ENCODE measurements around the gene CIB1. TPM values are rescaled to one million over a fixed set of nuclear protein-coding genes. Genes with fewer than 3 reads are reported as not detected.

The CIB1 gene
- total RNA-seq, 1 donor from 2014 or later = 76.0 TPM

- no peak for DNase-seq (ENCODE audit: low read depth)
- H3K4me3 ChIP-seq (ENCODE audit: low read depth, low read length) = no peak overlapping the region
- TF ChIP-seq, protein P1, sequence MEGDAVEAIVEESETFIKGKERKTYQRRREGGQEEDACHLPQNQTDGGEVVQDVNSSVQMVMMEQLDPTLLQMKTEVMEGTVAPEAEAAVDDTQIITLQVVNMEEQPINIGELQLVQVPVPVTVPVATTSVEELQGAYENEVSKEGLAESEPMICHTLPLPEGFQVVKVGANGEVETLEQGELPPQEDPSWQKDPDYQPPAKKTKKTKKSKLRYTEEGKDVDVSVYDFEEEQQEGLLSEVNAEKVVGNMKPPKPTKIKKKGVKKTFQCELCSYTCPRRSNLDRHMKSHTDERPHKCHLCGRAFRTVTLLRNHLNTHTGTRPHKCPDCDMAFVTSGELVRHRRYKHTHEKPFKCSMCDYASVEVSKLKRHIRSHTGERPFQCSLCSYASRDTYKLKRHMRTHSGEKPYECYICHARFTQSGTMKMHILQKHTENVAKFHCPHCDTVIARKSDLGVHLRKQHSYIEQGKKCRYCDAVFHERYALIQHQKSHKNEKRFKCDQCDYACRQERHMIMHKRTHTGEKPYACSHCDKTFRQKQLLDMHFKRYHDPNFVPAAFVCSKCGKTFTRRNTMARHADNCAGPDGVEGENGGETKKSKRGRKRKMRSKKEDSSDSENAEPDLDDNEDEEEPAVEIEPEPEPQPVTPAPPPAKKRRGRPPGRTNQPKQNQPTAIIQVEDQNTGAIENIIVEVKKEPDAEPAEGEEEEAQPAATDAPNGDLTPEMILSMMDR (conservative IDR thresholded peaks at IDR 0.05; ENCODE audit: low read depth, low read length) = no peak
Observed at GRCh38 chr15:90230071-90230494, 3.7 kb downstream of the CIB1 start.

- DNase-seq (ENCODE audit: low read depth) = no peak
- TF ChIP-seq, protein P1 (conservative IDR thresholded peaks at IDR 0.05; ENCODE audit: low read depth, low read length) = no peak
- H3K4me3 ChIP-seq (ENCODE audit: low read depth, low read length) = no peak overlapping the region
Observed at GRCh38 chr15:90228960-90229359, 4.8 kb downstream of the CIB1 start.

DNA sequence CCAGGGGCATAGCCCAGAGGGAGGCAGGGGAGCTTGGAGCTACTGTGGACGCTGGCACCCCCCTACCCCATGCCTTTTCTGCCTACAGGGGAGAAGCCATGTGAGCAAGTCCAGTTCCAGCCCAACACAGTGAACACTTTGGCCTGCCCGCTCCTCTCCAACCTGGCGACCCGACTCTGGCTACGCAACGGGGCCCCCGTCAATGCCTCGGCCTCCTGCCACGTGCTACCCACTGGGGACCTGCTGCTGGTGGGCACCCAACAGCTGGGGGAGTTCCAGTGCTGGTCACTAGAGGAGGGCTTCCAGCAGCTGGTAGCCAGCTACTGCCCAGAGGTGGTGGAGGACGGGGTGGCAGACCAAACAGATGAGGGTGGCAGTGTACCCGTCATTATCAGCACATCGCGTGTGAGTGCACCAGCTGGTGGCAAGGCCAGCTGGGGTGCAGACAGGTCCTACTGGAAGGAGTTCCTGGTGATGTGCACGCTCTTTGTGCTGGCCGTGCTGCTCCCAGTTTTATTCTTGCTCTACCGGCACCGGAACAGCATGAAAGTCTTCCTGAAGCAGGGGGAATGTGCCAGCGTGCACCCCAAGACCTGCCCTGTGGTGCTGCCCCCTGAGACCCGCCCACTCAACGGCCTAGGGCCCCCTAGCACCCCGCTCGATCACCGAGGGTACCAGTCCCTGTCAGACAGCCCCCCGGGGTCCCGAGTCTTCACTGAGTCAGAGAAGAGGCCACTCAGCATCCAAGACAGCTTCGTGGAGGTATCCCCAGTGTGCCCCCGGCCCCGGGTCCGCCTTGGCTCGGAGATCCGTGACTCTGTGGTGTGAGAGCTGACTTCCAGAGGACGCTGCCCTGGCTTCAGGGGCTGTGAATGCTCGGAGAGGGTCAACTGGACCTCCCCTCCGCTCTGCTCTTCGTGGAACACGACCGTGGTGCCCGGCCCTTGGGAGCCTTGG is 5.6 kb downstream of the CIB1 start:
- DNase-seq (ENCODE audit: low read depth) = no peak
- TF ChIP-seq, protein P1 (conservative IDR thresholded peaks at IDR 0.05; ENCODE audit: low read depth, low read length) = no peak
- no peak overlapping the region for H3K4me3 ChIP-seq (ENCODE audit: low read depth, low read length)

DNA sequence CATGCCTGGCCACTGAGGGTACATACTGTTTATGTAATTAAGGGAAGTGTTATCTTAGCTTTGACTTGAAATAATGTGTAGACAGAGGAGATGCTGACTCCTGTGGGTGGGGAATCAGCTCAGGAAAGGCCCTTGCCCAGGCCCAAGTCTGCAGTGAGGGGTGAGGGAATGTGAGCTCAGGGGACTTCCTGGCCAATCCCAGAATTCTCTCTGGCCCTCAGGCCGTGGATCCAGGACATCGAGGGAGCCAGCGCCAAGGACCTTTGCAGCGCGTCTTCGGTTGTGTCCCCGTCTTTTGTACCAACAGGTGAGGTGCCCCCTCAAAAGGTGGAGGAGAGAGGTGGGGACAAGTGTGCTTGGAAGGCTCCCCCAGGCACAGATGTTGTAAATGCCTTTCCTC is 6.4 kb downstream of the CIB1 start:
- TF ChIP-seq, protein P1 (conservative IDR thresholded peaks at IDR 0.05; ENCODE audit: low read depth, low read length) = no peak
- H3K4me3 ChIP-seq (ENCODE audit: low read depth, low read length) = no peak overlapping the region
- DNase-seq (ENCODE audit: low read depth) = no peak

DNA sequence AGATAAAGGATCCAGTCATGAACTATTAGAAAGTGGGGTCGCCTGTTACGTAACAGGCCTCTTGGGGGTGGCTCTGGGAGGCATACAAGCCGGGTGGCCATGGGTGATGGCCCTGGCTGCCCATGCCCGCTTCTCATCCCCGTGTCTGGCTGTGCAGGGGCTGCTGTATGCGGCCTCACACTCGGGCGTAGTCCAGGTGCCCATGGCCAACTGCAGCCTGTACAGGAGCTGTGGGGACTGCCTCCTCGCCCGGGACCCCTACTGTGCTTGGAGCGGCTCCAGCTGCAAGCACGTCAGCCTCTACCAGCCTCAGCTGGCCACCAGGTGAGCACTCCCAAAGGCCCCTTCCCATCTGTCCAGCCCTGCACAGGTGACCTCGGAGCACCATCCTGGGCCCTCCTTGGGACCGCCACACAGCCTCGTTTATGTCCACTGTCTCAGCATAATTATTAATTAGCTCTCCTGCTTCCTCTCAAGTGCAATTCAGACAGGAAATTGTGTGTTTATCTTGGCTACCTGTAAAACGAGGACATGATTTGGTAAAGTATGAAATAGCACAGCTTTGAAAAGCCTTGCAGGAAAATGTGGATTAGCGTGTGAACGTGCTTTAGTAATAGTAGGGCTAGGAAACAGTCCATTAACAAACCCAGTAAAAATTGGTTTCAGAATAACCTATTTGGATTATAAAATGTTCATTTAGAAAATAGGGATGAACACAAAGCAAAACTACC is 8.1 kb downstream of the CIB1 start:
- DNase-seq (ENCODE audit: low read depth) = no peak
- TF ChIP-seq, protein P1 (conservative IDR thresholded peaks at IDR 0.05; ENCODE audit: low read depth, low read length) = no peak
- H3K4me3 ChIP-seq (ENCODE audit: low read depth, low read length) = no peak overlapping the region

DNA sequence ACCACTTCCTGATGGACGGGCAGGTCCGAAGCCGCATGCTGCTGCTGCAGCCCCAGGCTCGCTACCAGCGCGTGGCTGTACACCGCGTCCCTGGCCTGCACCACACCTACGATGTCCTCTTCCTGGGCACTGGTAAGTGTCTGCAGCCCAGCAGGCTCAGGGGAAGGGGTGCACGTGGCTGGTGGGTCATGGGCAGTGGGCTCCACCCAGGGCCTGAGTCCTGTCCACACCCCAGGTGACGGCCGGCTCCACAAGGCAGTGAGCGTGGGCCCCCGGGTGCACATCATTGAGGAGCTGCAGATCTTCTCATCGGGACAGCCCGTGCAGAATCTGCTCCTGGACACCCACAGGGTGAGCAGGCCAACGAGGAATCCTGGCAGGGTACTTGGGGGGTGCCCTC is 8.7 kb downstream of the CIB1 start:
- H3K4me3 ChIP-seq (ENCODE audit: low read depth, low read length) = no peak overlapping the region
- TF ChIP-seq, protein P1 (conservative IDR thresholded peaks at IDR 0.05; ENCODE audit: low read depth, low read length) = no peak
- no peak for DNase-seq (ENCODE audit: low read depth)

Data from epithelial cell of proximal tubule (primary cell).